ENCODE results near the gene CHN2.

The CHN2 gene

DNA sequence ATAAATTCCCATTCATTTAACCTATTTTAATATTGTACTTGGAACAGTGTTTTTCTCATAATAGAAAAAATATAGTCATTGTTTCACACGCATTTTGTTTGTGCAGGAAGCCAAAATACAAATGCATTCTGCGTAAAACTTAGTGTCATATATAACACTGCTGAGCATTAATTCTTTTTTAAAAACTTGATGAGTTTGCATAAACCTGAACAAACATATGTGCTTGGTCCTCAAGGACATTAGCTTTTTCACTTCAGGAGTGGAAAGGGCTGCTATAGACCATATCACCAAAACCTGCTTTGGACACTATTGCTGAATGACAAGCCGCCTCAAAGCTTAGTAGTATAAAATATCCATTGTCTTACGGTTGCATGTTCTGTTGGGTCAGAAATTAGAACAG lies 267.4 kb downstream of the CHN2 start:
- H3K27ac Mint-ChIP-seq = no peak overlapping the region
- H3K4me3 Mint-ChIP-seq = no peak overlapping the region
- no peaks in the 10 kb centered on the region for H3K4me1 Mint-ChIP-seq (ENCODE audit: low read depth)
- no peak for DNase-seq (ENCODE audit: low spot score)
- H3K27me3 Mint-ChIP-seq (ENCODE audit: low read depth) = no peaks in the 10 kb centered on the region
- H3K9me3 Mint-ChIP-seq = no peaks in the 10 kb centered on the region
- no peaks in the 10 kb centered on the region for H3K36me3 Mint-ChIP-seq (ENCODE audit: low read depth)

DNA sequence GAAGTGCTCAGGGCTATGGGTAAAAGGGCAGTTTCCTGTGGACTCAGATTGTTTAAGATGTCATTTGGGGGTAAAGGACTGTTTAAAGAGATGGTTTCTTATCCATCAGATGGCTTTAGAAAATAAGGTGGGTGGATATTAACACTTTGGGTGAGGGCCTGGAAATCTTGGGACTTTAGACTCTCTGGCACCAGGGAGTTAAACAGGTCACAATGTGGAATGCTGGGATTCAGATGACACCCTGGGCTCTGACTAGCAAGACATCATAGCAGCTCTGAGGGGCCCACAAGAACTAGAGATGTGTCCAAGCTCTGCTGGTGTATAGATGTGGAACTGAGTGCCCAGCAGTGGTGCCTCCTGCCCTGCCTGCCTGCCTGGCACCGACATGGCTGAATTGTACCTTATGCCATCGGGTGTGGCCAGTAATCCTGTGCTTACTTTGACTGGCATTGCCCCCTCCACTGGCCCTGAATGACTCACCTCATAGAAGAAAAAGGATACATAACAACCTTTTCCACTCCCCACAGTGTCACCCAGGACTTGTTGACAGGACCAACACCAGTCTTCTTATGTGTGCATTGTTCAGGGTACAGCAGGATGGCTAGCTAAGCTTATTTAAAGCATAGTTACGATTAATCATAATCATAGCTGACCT lies 269.1 kb downstream of the CHN2 start:
- H3K36me3 Mint-ChIP-seq (ENCODE audit: low read depth) = no peaks in the 10 kb centered on the region
- H3K27ac Mint-ChIP-seq = no peak overlapping the region
- H3K27me3 Mint-ChIP-seq (ENCODE audit: low read depth) = no peaks in the 10 kb centered on the region
- no peak overlapping the region for H3K4me3 Mint-ChIP-seq
- no peaks in the 10 kb centered on the region for H3K4me1 Mint-ChIP-seq (ENCODE audit: low read depth)
- H3K9me3 Mint-ChIP-seq = no peaks in the 10 kb centered on the region
- no peak for DNase-seq (ENCODE audit: low spot score)

DNA sequence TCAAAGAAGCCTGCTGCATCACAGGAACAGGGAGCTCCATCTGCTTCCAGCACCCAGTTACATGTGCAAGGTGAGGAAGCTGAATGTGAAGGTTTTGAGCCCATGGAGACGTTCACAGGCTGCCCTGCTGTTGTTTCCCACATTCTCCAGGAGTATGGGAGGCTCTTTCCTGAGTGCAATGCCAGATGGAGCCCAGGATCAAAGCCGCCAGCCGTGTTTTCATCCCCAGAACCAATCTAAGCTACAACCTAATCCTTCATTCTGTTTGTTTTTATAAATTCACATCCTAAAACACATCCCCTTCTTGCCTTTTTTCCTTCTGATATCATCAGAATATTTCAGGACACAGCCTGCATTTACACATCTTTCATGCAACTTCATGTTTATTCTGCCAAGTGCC lies 270.2 kb downstream of the CHN2 start:
- H3K27ac Mint-ChIP-seq = no peak overlapping the region
- no peak for DNase-seq (ENCODE audit: low spot score)
- no peaks in the 10 kb centered on the region for H3K4me1 Mint-ChIP-seq (ENCODE audit: low read depth)
- H3K36me3 Mint-ChIP-seq (ENCODE audit: low read depth) = no peaks in the 10 kb centered on the region
- H3K27me3 Mint-ChIP-seq (ENCODE audit: low read depth) = no peaks in the 10 kb centered on the region
- no peak overlapping the region for H3K4me3 Mint-ChIP-seq
- H3K9me3 Mint-ChIP-seq = no peaks in the 10 kb centered on the region

DNA sequence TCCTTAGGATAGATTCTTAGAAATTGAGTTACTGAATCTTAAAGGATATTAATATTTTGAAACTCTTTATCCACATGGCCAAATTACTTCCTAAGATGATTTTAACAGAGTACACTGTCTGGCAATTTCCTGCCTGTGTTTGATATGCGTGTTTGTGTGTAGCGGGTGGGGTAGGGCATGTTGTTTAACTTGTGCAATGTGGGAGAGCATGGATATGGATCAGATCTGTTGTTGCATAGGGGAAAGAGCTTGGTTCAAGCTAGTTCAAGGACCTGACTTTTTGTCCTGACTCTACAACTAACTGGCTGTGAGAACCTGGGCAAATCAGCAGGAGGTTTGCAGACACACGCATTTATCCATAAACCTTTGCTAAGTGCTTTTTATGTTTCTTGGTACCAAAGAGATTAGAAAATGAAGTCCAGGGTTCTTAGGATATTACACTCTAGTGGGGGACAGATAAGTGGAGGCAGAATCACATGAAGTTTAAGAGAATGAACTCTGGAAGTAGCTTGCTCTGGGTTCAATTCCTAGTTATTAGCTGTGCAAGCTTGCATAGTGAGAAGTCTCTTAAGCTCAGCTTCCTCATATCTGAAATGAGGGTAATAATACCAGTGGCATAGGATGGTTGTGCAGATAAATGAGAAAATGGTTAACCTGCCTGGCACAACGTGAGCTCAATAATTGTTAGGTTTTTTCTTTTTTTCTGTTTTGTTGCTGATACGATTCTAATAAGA lies 272.8 kb downstream of the CHN2 start:
- H3K4me1 Mint-ChIP-seq (ENCODE audit: low read depth) = no peaks in the 10 kb centered on the region
- DNase-seq (ENCODE audit: low spot score) = no peak
- no peaks in the 10 kb centered on the region for H3K9me3 Mint-ChIP-seq

DNA sequence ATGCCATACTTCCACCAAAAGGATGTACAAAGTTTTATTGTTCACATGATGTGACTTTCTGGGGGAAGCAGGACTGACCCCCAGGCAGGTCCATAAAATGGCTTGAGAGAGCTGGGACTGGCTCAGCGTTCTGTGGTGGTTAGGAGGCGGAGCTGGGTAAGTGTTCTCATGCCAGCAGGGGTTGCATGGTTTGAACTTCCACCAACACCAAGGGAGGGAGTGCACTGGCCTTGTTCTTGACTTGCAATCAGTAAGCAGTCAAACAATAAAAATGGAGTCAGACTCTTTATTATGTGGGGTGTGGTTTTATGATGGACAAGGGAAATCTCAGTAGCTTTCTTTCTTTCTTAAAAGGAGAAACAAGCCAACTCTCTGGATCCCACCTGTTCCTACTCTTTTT lies 273.6 kb downstream of the CHN2 start:
- no peaks in the 10 kb centered on the region for H3K27me3 Mint-ChIP-seq (ENCODE audit: low read depth)
- H3K27ac Mint-ChIP-seq = no peak overlapping the region
- no peak overlapping the region for H3K4me3 Mint-ChIP-seq
- H3K9me3 Mint-ChIP-seq = no peaks in the 10 kb centered on the region
- no peaks in the 10 kb centered on the region for H3K4me1 Mint-ChIP-seq (ENCODE audit: low read depth)
- H3K36me3 Mint-ChIP-seq (ENCODE audit: low read depth) = no peaks in the 10 kb centered on the region
- DNase-seq (ENCODE audit: low spot score) = no peak

More for the DNA sequence above, 272.8 kb downstream of the CHN2 start:
- H3K27ac Mint-ChIP-seq = no peak overlapping the region
- no peaks in the 10 kb centered on the region for H3K36me3 Mint-ChIP-seq (ENCODE audit: low read depth)
- H3K27me3 Mint-ChIP-seq (ENCODE audit: low read depth) = no peaks in the 10 kb centered on the region
- H3K4me3 Mint-ChIP-seq = no peak overlapping the region

DNA sequence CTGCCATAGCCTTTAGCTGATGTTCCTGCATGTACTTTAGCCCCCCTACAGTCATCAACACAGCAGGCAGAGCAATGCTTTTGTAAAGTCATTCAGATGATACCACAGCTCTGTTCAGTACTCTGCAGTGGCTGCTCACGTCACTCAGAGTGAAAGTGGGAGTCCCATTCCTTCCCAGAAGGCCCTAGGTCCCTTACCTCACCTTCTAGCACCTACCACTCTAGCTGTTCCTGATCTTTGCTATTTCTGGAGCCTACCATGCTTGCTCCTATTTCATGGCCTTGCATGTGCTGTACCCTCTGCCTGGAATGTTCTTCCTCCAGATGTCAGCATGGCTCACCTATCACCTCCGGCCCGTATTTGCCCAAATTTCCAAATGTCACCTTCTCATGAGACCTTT lies 274.7 kb downstream of the CHN2 start:
- DNase-seq (ENCODE audit: low spot score) = no peak
- Mint-ChIP-seq H3K9me3 (no peaks in the 10 kb centered on the region), H3K4me1 (ENCODE audit: low read depth) (no peaks in the 10 kb centered on the region), H3K4me3 (no peak overlapping the region), H3K27me3 (ENCODE audit: low read depth) (no peaks in the 10 kb centered on the region), H3K27ac (no peak overlapping the region), H3K36me3 (ENCODE audit: low read depth) (no peaks in the 10 kb centered on the region)

DNA sequence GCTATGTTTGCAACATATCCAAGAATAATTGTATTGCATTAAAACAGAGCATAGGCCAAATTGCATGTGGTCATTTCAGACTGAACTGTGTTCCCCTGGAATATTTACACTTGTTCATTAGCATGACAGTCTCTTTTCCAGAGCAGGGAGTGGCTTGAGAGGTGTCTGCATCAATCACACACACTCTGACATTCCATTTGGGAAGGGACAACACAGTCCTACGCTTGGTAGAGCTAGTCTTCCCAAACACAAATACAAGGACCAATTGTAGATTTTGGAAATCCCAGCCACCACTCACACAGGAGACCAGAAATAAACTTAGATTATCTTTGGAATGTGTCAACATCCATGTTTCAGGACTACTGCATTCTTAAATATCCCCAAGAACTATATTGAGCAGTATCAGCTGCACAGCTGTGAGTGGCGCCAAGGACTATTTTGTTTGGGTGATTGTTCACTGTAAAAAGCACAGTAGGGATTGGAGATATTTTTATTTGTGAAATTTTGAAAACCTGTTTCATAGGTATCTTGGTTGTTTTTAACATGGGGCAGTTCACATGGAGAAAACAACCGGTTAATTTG lies 275.5 kb downstream of the CHN2 start:
- no peaks in the 10 kb centered on the region for H3K27me3 Mint-ChIP-seq (ENCODE audit: low read depth)
- no peaks in the 10 kb centered on the region for H3K9me3 Mint-ChIP-seq
- H3K4me1 Mint-ChIP-seq (ENCODE audit: low read depth) = no peaks in the 10 kb centered on the region
- no peak overlapping the region for H3K27ac Mint-ChIP-seq
- H3K36me3 Mint-ChIP-seq (ENCODE audit: low read depth) = no peaks in the 10 kb centered on the region
- DNase-seq (ENCODE audit: low spot score) = no peak
- H3K4me3 Mint-ChIP-seq = no peak overlapping the region

DNA sequence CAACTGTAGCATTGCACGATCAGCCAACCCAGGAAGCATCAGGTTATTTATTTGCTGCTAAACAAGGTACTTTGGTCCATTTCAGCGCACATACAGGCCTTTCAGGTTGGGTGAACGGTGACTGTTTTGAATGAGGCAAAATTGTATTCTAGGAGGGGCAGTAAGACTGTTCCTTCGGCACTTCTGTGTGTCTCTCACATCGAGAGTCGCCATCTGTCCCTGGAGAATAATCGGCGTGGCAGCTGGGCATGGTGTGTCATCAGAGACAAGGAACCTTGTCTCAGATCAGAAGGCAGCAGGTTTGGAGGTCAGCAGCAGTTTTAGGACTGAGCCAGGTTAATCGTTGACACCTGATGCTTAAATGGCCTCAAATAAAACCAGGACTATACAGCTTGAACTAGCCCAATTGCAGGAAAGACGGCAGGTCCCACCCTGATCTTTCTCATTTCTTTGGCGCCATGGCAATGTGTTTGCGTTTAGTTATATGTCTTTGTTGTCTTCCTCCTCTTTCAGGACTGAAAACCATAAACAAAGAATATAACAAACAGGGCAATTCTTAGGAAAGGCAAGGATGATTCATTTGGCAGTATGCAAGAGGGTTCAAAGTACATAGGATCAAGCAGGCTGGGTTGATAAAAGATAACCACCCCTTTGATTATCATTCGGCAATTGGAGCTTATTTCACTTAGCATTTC lies 277.0 kb downstream of the CHN2 start:
- no peaks in the 10 kb centered on the region for H3K9me3 Mint-ChIP-seq
- no peaks in the 10 kb centered on the region for H3K4me1 Mint-ChIP-seq (ENCODE audit: low read depth)
- H3K27me3 Mint-ChIP-seq (ENCODE audit: low read depth) = no peaks in the 10 kb centered on the region
- H3K27ac Mint-ChIP-seq = no peak overlapping the region
- no peak for DNase-seq (ENCODE audit: low spot score)
- H3K36me3 Mint-ChIP-seq (ENCODE audit: low read depth) = no peaks in the 10 kb centered on the region
- H3K4me3 Mint-ChIP-seq = no peak overlapping the region

DNA sequence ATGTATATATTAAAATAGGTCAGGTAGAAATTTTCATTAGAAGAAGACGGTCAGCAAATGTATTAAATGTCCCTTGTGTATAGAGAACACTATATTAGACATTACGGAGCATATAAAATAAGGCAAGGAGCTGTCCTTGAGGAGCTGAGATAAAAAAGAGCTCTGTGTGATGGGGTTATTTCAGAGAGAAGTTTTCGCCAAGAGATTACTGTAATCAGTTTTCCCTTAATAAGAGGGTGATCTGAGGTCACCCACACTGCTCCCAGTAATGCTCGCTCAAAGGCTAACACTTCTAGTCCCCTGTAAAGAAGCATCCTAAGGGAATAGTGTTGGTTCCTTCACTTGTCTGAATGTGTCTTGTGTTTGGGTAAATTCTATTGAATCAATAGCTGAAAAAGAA lies 282.3 kb downstream of the CHN2 start:
- no peak for DNase-seq (ENCODE audit: low spot score)

DNA sequence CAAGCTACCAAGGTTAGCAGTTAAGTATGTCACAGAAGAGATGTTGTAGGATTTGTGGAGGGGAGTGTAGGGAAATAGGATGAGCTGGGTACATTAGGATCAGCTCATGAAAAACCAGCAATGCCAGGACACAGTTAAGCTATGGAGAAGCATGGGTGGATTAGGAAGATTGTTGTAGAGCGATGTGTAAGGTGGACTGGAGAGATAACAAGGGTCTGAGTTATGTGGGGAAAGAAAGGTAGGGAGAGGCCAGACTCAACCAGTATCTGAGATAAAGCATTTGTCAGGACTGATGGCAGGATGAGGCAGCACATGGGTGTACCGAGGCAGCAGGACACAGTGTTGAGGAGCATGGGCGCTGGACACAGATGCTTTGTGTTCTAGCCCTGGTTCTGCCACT lies 283.7 kb downstream of the CHN2 start:
- Mint-ChIP-seq H3K4me1 (ENCODE audit: low read depth) (no peaks in the 10 kb centered on the region), H3K9me3 (no peaks in the 10 kb centered on the region), H3K27me3 (ENCODE audit: low read depth) (no peaks in the 10 kb centered on the region), H3K27ac (no peak overlapping the region), H3K4me3 (no peak overlapping the region), H3K36me3 (ENCODE audit: low read depth) (no peaks in the 10 kb centered on the region)
- no peak for DNase-seq (ENCODE audit: low spot score)

More for the DNA sequence above, 282.3 kb downstream of the CHN2 start:
- no peaks in the 10 kb centered on the region for H3K27me3 Mint-ChIP-seq (ENCODE audit: low read depth)
- no peaks in the 10 kb centered on the region for H3K36me3 Mint-ChIP-seq (ENCODE audit: low read depth)
- H3K27ac Mint-ChIP-seq = no peak overlapping the region
- no peak overlapping the region for H3K4me3 Mint-ChIP-seq
- H3K4me1 Mint-ChIP-seq (ENCODE audit: low read depth) = no peaks in the 10 kb centered on the region
- no peaks in the 10 kb centered on the region for H3K9me3 Mint-ChIP-seq

DNA sequence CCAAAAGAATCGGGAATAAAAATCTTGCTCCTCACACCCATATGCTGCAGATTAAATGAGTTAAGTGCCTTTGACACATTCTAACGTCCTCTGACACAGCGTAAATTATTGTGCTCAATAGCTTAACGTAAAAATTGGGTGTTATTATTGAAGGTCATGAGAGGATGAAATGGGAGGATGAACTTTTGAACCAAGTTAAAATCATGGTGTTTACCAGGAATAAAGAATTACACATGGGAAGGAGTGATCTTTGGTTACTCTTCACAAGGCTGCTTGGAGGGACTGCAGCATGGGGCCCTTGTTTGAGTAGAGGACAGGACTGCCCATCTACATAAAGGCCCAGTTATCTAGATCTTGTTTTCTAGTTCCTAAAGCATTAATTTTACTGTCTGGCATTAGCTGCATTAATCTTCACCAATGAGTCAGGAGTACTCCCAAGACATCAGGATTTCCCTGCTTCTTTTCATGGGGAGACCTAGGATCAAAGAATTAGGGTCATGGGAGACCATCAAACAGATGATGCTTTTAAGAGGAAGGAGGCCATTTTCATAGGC lies 284.2 kb downstream of the CHN2 start:
- H3K36me3 Mint-ChIP-seq (ENCODE audit: low read depth) = no peaks in the 10 kb centered on the region
- no peak overlapping the region for H3K27ac Mint-ChIP-seq
- DNase-seq (ENCODE audit: low spot score) = no peak
- no peak overlapping the region for H3K4me3 Mint-ChIP-seq
- H3K4me1 Mint-ChIP-seq (ENCODE audit: low read depth) = no peaks in the 10 kb centered on the region
- H3K27me3 Mint-ChIP-seq (ENCODE audit: low read depth) = no peaks in the 10 kb centered on the region
- H3K9me3 Mint-ChIP-seq = no peaks in the 10 kb centered on the region

DNA sequence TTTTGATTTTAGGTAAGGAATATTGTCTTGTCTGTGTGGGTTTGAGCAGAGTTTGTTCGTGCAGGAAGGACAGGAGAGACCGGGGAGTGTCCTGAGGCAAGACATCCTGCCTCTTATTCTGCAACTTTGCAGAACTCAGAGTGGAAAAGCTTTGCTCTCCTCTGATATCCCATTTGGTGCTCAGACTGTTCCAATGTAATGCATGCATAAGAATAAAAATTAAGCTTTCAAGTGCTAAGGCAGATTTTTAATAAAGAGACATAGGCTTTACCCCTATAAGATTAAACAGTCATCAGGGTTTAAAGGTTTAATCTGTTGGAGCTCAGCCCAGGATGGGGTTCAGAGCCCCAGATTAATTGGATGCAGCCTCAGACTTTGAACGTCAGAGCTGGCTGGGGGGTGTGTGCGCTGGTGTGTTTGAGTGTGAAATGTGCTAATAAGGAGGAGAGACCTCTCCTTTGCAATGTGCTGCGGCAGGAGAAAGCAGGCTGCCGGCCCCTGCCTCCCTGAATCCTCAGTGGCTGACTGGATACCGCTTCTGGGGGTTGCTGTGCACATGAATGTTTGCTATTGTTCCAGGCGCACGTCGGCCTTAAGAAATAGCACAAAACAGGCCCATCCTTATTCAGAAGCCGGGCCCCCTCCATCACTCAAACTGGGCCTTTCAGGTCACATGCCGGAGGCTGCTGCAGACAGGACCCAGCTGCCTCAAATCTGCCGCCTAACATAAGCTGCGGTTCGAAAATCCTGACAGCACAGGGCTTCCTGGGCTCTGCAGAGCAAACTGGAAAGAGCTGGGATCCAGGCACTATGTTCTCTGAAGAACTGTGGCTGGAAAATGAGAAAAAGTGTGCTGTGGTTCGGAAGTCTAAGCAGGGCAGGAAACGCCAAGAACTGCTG lies 285.0 kb downstream of the CHN2 start:
- H3K4me1 Mint-ChIP-seq (ENCODE audit: low read depth) = no peaks in the 10 kb centered on the region
- no peak overlapping the region for H3K4me3 Mint-ChIP-seq
- H3K9me3 Mint-ChIP-seq = no peaks in the 10 kb centered on the region
- no peaks in the 10 kb centered on the region for H3K27me3 Mint-ChIP-seq (ENCODE audit: low read depth)
- H3K36me3 Mint-ChIP-seq (ENCODE audit: low read depth) = no peaks in the 10 kb centered on the region
- no peak for DNase-seq (ENCODE audit: low spot score)
- H3K27ac Mint-ChIP-seq = no peak overlapping the region

DNA sequence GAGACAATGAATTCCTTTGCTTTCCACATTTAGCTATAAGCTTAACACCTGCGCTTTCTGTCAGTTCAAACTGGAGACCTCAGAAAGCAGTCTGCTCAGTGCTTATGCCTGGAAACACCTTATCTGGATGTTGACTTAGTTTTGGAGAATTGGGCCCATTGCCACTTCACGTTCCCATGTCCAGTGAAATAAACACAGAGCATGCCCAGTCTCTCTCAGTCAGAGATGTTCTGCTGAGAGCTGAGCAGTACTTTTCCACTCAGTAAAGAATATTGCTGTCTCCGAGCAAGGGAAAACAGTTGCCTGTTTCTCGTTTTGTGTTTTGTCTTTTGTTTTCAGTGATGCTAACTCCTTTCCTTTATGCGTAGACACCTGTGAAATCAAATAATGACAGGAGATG lies 285.9 kb downstream of the CHN2 start:
- no peaks in the 10 kb centered on the region for H3K9me3 Mint-ChIP-seq
- DNase-seq (ENCODE audit: low spot score) = no peak
- H3K4me1 Mint-ChIP-seq (ENCODE audit: low read depth) = no peaks in the 10 kb centered on the region
- H3K27me3 Mint-ChIP-seq (ENCODE audit: low read depth) = no peaks in the 10 kb centered on the region
- no peak overlapping the region for H3K4me3 Mint-ChIP-seq
- no peak overlapping the region for H3K27ac Mint-ChIP-seq
- no peaks in the 10 kb centered on the region for H3K36me3 Mint-ChIP-seq (ENCODE audit: low read depth)

Data from T-helper 2 cell treated with Interferon-gamma antibody and Interleukin-4, amounts not matched to agents 5 μg/mL and 100 μg/mL, for 36 hours (primary cell).